ENCODE results near the gene EXTL2.

GRCh38 chr1:100847361-100848082 lies 47.1 kb downstream of the EXTL2 start:
- TF ChIP-seq CTCF (IDR thresholded peaks at IDR 0.05) (no peak), POLR2A (IDR thresholded peaks at IDR 0.05) (no peak)

All from breast epithelium (tissue), 3 donors.